H9 (cell line): ENCODE results near the gene PHACTR2. TPM values are rescaled to one million over a fixed set of nuclear protein-coding genes. Genes with fewer than 3 reads are reported as not detected.

Source experiments
- DNase-seq: peaks from one replicate; pipeline ENCODE4 v3.0.0-alpha.2; 2017
- H2AFZ ChIP-seq: one replicate; pipeline ENCODE4 v1.6.1; 2013; ENCODE audit warnings: mild to moderate bottlenecking, low read length, control low read depth, moderate library complexity
- H2AK5ac ChIP-seq: 2 replicates; pipeline ENCODE4 v1.6.1; 2013; ENCODE audit warnings: low read length, control low read depth, mixed read lengths; ENCODE audit not compliant: insufficient read length
- H2BK120ac ChIP-seq: one replicate; pipeline ENCODE4 v1.6.1; 2013; ENCODE audit warnings: low read depth, mild to moderate bottlenecking, low read length, control low read depth, inconsistent platforms; ENCODE audit not compliant: poor library complexity, severe bottlenecking
- H2BK12ac ChIP-seq: 2 replicates; pipeline ENCODE4 v1.6.1; 2013; ENCODE audit warnings: low read length, control low read depth, mixed read lengths, low read depth; ENCODE audit not compliant: insufficient read length
- H2BK15ac ChIP-seq: 2 replicates; pipeline ENCODE4 v1.6.1; 2013; ENCODE audit warnings: low read depth, low read length, control low read depth
- H2BK20ac ChIP-seq: one replicate; pipeline ENCODE4 v1.6.1; 2013; ENCODE audit warnings: low read depth, mild to moderate bottlenecking, low read length, control low read depth, inconsistent platforms; ENCODE audit not compliant: poor library complexity, severe bottlenecking
- H2BK5ac ChIP-seq: 2 replicates; pipeline ENCODE4 v1.6.1; 2013; ENCODE audit warnings: low read length, control low read depth, mixed read lengths; ENCODE audit not compliant: insufficient read length
- H3K14ac ChIP-seq: 2 replicates; pipeline ENCODE4 v1.6.1; 2013; ENCODE audit warnings: low read length, control low read depth; ENCODE audit not compliant: insufficient read depth
- H3K18ac ChIP-seq: 2 replicates; pipeline ENCODE4 v1.6.1; 2013; ENCODE audit warnings: low read depth, mild to moderate bottlenecking, mixed read lengths, low read length, control low read depth; ENCODE audit not compliant: insufficient read length
- H3K23ac ChIP-seq: 2 replicates; pipeline ENCODE4 v1.6.1; 2013; ENCODE audit warnings: low read length, control low read depth, mixed read lengths, low read depth; ENCODE audit not compliant: insufficient read length
- H3K23me2 ChIP-seq: 2 replicates; pipeline ENCODE4 v1.6.1; 2013; ENCODE audit warnings: low read depth, mild to moderate bottlenecking, mixed read lengths, low read length, control low read depth; ENCODE audit not compliant: insufficient read length, poor library complexity, severe bottlenecking
- H3K27ac ChIP-seq: 2 replicates; pipeline ENCODE4 v1.5.1; 2013; ENCODE audit warnings: low read length, control low read depth, mixed read lengths, low read depth; ENCODE audit not compliant: insufficient read length
- H3K27me3 ChIP-seq: 2 replicates; pipeline ENCODE4 v1.6.1; 2013; ENCODE audit warnings: low read length, control low read depth, inconsistent platforms; ENCODE audit not compliant: insufficient read depth
- H3K4ac ChIP-seq: 2 replicates; pipeline ENCODE4 v1.6.1; 2013; ENCODE audit warnings: low read depth, mild to moderate bottlenecking, control low read depth, inconsistent platforms, low read length, moderate library complexity
- H3K4me1 ChIP-seq: 2 replicates; pipeline ENCODE4 v1.6.1; 2013; ENCODE audit warnings: low read length, control low read depth, inconsistent platforms; ENCODE audit not compliant: insufficient read depth
- H3K4me2 ChIP-seq: 2 replicates; pipeline ENCODE4 v1.6.1; 2013; ENCODE audit warnings: low read length, control low read depth, mixed read lengths; ENCODE audit not compliant: insufficient read length, insufficient read depth
- H3K56ac ChIP-seq: 2 replicates; pipeline ENCODE4 v1.6.1; 2013; ENCODE audit warnings: low read depth, mild to moderate bottlenecking, mixed read lengths, low read length, control low read depth; ENCODE audit not compliant: insufficient read length
- H3K79me1 ChIP-seq: 2 replicates; pipeline ENCODE4 v1.6.1; 2013; ENCODE audit warnings: low read depth, mild to moderate bottlenecking, moderate library complexity, low read length, control low read depth, inconsistent platforms; ENCODE audit not compliant: insufficient read depth, poor library complexity, severe bottlenecking
- H3K79me2 ChIP-seq: 2 replicates; pipeline ENCODE4 v1.6.1; 2013; ENCODE audit warnings: low read length, control low read depth, inconsistent platforms; ENCODE audit not compliant: insufficient read depth
- H3K9ac ChIP-seq: 2 replicates; pipeline ENCODE4 v1.6.1; 2013; ENCODE audit warnings: low read length, control low read depth, mixed read lengths; ENCODE audit not compliant: insufficient read length; ENCODE audit errors: extremely low read depth
- H3K9me3 ChIP-seq: one replicate; pipeline ENCODE4 v1.6.1; 2013; ENCODE audit warnings: low read depth, low read length, inconsistent platforms; ENCODE audit not compliant: control insufficient read depth
- H3T11ph ChIP-seq: one replicate; pipeline ENCODE4 v1.6.1; 2013; ENCODE audit warnings: mild to moderate bottlenecking, low read length, control low read depth, inconsistent platforms
- H4K20me1 ChIP-seq: one replicate; pipeline ENCODE4 v1.6.1; 2013; ENCODE audit not compliant: control insufficient read depth, insufficient read length, insufficient read depth
- H4K5ac ChIP-seq: 2 replicates; pipeline ENCODE4 v1.6.1; 2013; ENCODE audit warnings: low read depth, mild to moderate bottlenecking, mixed read lengths, low read length, control low read depth; ENCODE audit not compliant: insufficient read length
- H4K8ac ChIP-seq: replicated peaks from 2 replicates; pipeline ENCODE4 v1.6.1; 2013; ENCODE audit warnings: low read length, control low read depth, mixed read lengths, low read depth; ENCODE audit not compliant: insufficient read length
- H4K91ac ChIP-seq: 2 replicates; pipeline ENCODE4 v1.6.1; 2013; ENCODE audit warnings: low read depth, mild to moderate bottlenecking, moderate library complexity, mixed read lengths, low read length, control low read depth; ENCODE audit not compliant: insufficient read length
- H3K27ac Mint-ChIP-seq, 3 experiments: 2 replicates in 2 of 3; 3 replicates in 1 of 3; pipeline ENCODE4 v1.8.0; 2020 to 2021; ENCODE audit warnings: mixed read lengths in 3 of 3, mild to moderate bottlenecking in 1 of 3, moderate library complexity in 1 of 3
- H3K27me3 Mint-ChIP-seq: 2 replicates; pipeline ENCODE4 v1.8.0; 2021; ENCODE audit warnings: low read depth, mild to moderate bottlenecking, moderate library complexity, mixed read lengths
- H3K36me3 Mint-ChIP-seq, 3 experiments: 2 replicates in 2 of 3; 3 replicates in 1 of 3; pipeline ENCODE4 v1.8.0; 2020 to 2021; ENCODE audit warnings: low read depth in 3 of 3, mixed read lengths in 3 of 3; ENCODE audit not compliant: insufficient read depth in 1 of 3
- H3K4me1 Mint-ChIP-seq, 2 experiments: 2 replicates each; pipeline ENCODE4 v1.8.0; 2020; ENCODE audit warnings: mixed read lengths in 2 of 2
- H3K4me3 Mint-ChIP-seq, 2 experiments: 2 replicates in 1 of 2; 3 replicates in 1 of 2; pipeline ENCODE4 v1.8.0; 2020 to 2021; ENCODE audit warnings: mild to moderate bottlenecking in 2 of 2, mixed read lengths in 2 of 2, moderate library complexity in 1 of 2
- H3K9me3 Mint-ChIP-seq, 2 experiments: 2 replicates in 1 of 2; 3 replicates in 1 of 2; pipeline ENCODE4 v1.8.0; 2020; ENCODE audit warnings: mild to moderate bottlenecking in 2 of 2, mixed read lengths in 2 of 2, moderate library complexity in 1 of 2
- CTCF ChIP-seq: fragments of 200-600 bp; sonication (generic); conservative IDR thresholded peaks from 3 replicates; pipeline ENCODE4 v1.8.0; 2021; ENCODE audit warnings: antibody characterized with exemption, mild to moderate bottlenecking
- WGBS: extraction: QIAGEN DNeasy Blood & Tissue Kit; methylation state at CpG from one replicate; pipeline ENCODE4 v1.1.7; 2013; ENCODE audit warnings: missing lambda C conversion rate, low lambda C conversion rate, mixed read lengths; ENCODE audit not compliant: insufficient read length; ENCODE audit errors: extremely low coverage; 5-methylcytosine and 5-hydroxymethylcytosine counted together
- total RNA-seq: library from RNA; stranded (reverse); gene quantifications from 2 replicates; pipeline ENCODE4 v1.2.1, GENCODE V29; 2021

Gene PHACTR2
- total RNA-seq, 1 experiment from 2014 or later = 131 TPM

GRCh38 chr6:143656026-143656425 is 21.7 kb upstream of the PHACTR2 start:
- Histone ChIP-seq H4K5ac (no peak overlapping the region), H2BK120ac (no peak overlapping the region), H3K79me2 (no peaks in the 10 kb centered on the region), H3K56ac (no peak overlapping the region), H2BK15ac (no peak overlapping the region), H3K4me2 (no peak overlapping the region), H4K20me1 (no peaks in the 10 kb centered on the region), H3K4ac (no peak overlapping the region), H2BK12ac (no peak overlapping the region), H3K79me1 (no peaks in the 10 kb centered on the region), H3K27me3 (no peaks in the 10 kb centered on the region), H4K91ac (no peak overlapping the region), H2BK5ac (no peak overlapping the region), H3K9ac (no peak overlapping the region), H2AK5ac (no peak overlapping the region), H3K14ac (no peak overlapping the region), H3K27ac (no peak overlapping the region), H4K8ac (no peak overlapping the region), H3K23me2 (no peaks in the 10 kb centered on the region), H2BK20ac (no peak overlapping the region), H2AFZ (no peak overlapping the region), H3K18ac (no peak overlapping the region), H3K4me1 (no peaks in the 10 kb centered on the region), H3K23ac (no peak overlapping the region), H3T11ph (no peak overlapping the region), H3K9me3 (peaks cover 10% of the 10 kb centered on the region)
- peaks cover 12 to 24% (median 20%) of the 10 kb centered on the region in 3 experiments for H3K36me3 Mint-ChIP-seq
- H3K4me3 Mint-ChIP-seq = no peak overlapping the region
- WGBS = no CpG with 5 or more reads among the region's 4 CpGs
- peaks cover 9 to 11% of the 10 kb centered on the region in 2 experiments; a peak in 3 of 4 replicates for H3K4me1 Mint-ChIP-seq
- TF ChIP-seq CTCF = no peak
- peaks cover 28 to 32% of the 10 kb centered on the region in 2 experiments for H3K9me3 Mint-ChIP-seq
- H3K27ac Mint-ChIP-seq = no peak overlapping the region
- no peak for DNase-seq
- no peaks in the 10 kb centered on the region for H3K27me3 Mint-ChIP-seq
